K562 (cell line): Measurements from ENCODE around the gene CDK9. TPM values are rescaled to one million over a fixed set of nuclear protein-coding genes. Genes with fewer than 3 reads are reported as not detected.
A peak's percentile ranks its signal among the peaks of the same experiment; 100 is the strongest.

Source experiments
- ARHGAP35 ChIP-seq: fragments of 450-650 bp; IDR thresholded peaks from 2 replicates; pipeline ENCODE4 v1.6.1; 2018; ENCODE audit not compliant: partially characterized antibody
- BCOR ChIP-seq: fragments of 450-650 bp; IDR thresholded peaks from 2 replicates; pipeline ENCODE4 v1.6.1; 2016
- CCNT2 ChIP-seq: IDR thresholded peaks from 2 replicates; pipeline ENCODE4 v1.6.1; 2011; ENCODE audit warnings: borderline replicate concordance, low read depth, mild to moderate bottlenecking, moderate library complexity, mixed read lengths, low read length; ENCODE audit not compliant: insufficient read length; ENCODE audit errors: extremely low read depth
- MCM5 ChIP-seq: fragments of 450-650 bp; IDR thresholded peaks from 2 replicates; pipeline ENCODE4 v1.6.1; 2016; ENCODE audit warnings: low read depth
- RBM14 ChIP-seq: fragments of 200-400 bp; formaldehyde crosslinking; IDR thresholded peaks from 2 replicates; pipeline ENCODE4 v1.6.1; 2018; ENCODE audit warnings: low read depth, mild to moderate bottlenecking, low read length, moderate library complexity, borderline replicate concordance; ENCODE audit not compliant: insufficient read depth
- SMC3 ChIP-seq: conservative IDR thresholded peaks from 2 replicates; pipeline ENCODE4 v1.6.1; 2011; ENCODE audit warnings: low read depth, low read length, improper control_type of control experiment; ENCODE audit not compliant: insufficient read depth
- U2AF1 ChIP-seq: fragments of 200-400 bp; formaldehyde crosslinking; optimal IDR thresholded peaks from 2 replicates; pipeline ENCODE3; 2017; ENCODE audit warnings: mild to moderate bottlenecking, low read depth, low read length, moderate library complexity
- ZNF3 ChIP-seq: fragments of 250-450 bp; sonication (Bioruptor Pico); IDR thresholded peaks from 2 replicates; pipeline ENCODE4 v1.5.0; 2021; ENCODE audit warnings: mild to moderate bottlenecking, moderate library complexity
- ZNF586 ChIP-seq: fragments of 450-650 bp; formaldehyde crosslinking; conservative IDR thresholded peaks from 2 replicates; pipeline ENCODE4 v1.4.0; 2020; ENCODE audit warnings: mild to moderate bottlenecking, moderate library complexity
- ZNF644 ChIP-seq: fragments of 200-800 bp; sonication (Bioruptor generic); IDR thresholded peaks from 2 replicates; pipeline ENCODE4 v1.6.1; 2016; ENCODE audit warnings: low read depth, missing genetic modification characterization, missing compliant biosample characterization
- ZNF696 ChIP-seq: fragments of 250-450 bp; sonication (Bioruptor Pico); conservative IDR thresholded peaks from 2 replicates; pipeline ENCODE4 v1.4.0; 2020; ENCODE audit warnings: mild to moderate bottlenecking, moderate library complexity
- ZNF707 ChIP-seq: fragments of 250-450 bp; sonication (Bioruptor Pico); conservative IDR thresholded peaks from 2 replicates; pipeline ENCODE4 v1.8.0; 2022; ENCODE audit warnings: inconsistent platforms, mild to moderate bottlenecking, moderate library complexity
- polyA plus RNA-seq, 8 experiments: library from polyadenylated mRNA; depleted of rRNA in 4 of 8; stranded (reverse) in 5 of 8; unstranded in 3 of 8; fragments of >200 nt; fragmentation: Nextera tagmentation in 2 of 8; fragmentation: Illumina TruSeq in 1 of 8; extraction: Ambion mirVana in 2 of 8; extraction: Trizol in 1 of 8; gene quantifications; 2 replicates each; pipeline versions ENCODE4 v1.2.1 to v1.2.3, GENCODE V29; 2011 to 2014; ENCODE audit warnings: inconsistent platforms in 1 of 8, missing spikeins in 1 of 8
- total RNA-seq, 7 experiments: library from RNA; depleted of rRNA in 6 of 7; stranded (reverse); fragments of >200 nt in 6 of 7; fragmentation: Illumina TruSeq in 2 of 7; extraction: Trizol in 2 of 7; gene quantifications; 2 replicates each; pipeline versions ENCODE4 v1.2.1 to v1.2.3, GENCODE V29; 2011 to 2021; ENCODE audit warnings: low replicate concordance in 1 of 7
- TF ChIP-seq, protein P1 (sequence below): fragments of 450-650 bp; IDR thresholded peaks from 2 replicates; pipeline ENCODE4 v1.6.1; 2016; ENCODE audit warnings: mild to moderate bottlenecking, moderate library complexity
- TF ChIP-seq, protein P2 (sequence below): fragments of 250-450 bp; sonication (Bioruptor Pico); IDR thresholded peaks from 2 replicates; pipeline ENCODE4 v1.8.0; 2022; ENCODE audit warnings: inconsistent platforms

Gene CDK9
- total and polyA plus RNA-seq, 9 of the 15 experiments (the other 6 are each of a cell fraction or from before 2014, with no cell fraction given) = 4.2 to 78.6 (median 33.0) TPM

DNA sequence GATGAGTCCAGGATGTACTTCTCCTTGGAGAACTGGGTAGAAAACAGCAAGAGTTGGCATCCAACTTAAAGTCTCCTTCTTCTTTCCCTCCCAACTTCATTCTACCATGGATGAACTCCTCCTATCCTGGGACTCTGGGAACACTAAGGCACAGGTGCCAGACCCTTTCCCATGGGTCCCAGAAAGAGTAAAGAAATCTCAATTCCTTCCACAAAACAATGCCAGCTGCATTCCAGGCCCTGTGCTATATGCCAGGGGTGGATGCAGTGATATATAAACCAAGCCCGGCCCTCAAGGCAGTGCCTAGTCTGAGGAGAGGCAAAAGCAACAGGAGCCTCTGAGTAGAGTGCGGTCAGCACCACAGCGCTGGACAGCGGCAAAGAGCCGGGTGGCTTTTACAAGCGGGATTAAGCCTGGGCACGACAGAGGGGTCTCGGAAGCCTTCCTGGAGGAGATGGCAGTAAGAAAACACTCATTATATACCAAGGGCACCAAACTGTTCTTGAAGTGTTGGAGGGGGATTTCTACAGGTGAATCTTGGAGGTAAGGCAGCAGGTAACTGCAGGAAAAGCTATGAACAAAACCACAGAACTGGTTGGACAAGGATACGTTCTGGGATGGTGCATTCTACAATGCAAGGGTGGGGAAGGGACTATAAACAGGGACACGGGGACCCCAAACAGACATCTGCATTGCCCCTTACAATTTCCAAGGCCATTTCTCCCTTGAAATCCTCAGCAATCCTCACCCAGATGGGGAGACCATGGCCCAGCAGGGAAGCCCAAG is 34.4 kb upstream of the CDK9 start (continued):
- TF ChIP-seq, protein P1, sequence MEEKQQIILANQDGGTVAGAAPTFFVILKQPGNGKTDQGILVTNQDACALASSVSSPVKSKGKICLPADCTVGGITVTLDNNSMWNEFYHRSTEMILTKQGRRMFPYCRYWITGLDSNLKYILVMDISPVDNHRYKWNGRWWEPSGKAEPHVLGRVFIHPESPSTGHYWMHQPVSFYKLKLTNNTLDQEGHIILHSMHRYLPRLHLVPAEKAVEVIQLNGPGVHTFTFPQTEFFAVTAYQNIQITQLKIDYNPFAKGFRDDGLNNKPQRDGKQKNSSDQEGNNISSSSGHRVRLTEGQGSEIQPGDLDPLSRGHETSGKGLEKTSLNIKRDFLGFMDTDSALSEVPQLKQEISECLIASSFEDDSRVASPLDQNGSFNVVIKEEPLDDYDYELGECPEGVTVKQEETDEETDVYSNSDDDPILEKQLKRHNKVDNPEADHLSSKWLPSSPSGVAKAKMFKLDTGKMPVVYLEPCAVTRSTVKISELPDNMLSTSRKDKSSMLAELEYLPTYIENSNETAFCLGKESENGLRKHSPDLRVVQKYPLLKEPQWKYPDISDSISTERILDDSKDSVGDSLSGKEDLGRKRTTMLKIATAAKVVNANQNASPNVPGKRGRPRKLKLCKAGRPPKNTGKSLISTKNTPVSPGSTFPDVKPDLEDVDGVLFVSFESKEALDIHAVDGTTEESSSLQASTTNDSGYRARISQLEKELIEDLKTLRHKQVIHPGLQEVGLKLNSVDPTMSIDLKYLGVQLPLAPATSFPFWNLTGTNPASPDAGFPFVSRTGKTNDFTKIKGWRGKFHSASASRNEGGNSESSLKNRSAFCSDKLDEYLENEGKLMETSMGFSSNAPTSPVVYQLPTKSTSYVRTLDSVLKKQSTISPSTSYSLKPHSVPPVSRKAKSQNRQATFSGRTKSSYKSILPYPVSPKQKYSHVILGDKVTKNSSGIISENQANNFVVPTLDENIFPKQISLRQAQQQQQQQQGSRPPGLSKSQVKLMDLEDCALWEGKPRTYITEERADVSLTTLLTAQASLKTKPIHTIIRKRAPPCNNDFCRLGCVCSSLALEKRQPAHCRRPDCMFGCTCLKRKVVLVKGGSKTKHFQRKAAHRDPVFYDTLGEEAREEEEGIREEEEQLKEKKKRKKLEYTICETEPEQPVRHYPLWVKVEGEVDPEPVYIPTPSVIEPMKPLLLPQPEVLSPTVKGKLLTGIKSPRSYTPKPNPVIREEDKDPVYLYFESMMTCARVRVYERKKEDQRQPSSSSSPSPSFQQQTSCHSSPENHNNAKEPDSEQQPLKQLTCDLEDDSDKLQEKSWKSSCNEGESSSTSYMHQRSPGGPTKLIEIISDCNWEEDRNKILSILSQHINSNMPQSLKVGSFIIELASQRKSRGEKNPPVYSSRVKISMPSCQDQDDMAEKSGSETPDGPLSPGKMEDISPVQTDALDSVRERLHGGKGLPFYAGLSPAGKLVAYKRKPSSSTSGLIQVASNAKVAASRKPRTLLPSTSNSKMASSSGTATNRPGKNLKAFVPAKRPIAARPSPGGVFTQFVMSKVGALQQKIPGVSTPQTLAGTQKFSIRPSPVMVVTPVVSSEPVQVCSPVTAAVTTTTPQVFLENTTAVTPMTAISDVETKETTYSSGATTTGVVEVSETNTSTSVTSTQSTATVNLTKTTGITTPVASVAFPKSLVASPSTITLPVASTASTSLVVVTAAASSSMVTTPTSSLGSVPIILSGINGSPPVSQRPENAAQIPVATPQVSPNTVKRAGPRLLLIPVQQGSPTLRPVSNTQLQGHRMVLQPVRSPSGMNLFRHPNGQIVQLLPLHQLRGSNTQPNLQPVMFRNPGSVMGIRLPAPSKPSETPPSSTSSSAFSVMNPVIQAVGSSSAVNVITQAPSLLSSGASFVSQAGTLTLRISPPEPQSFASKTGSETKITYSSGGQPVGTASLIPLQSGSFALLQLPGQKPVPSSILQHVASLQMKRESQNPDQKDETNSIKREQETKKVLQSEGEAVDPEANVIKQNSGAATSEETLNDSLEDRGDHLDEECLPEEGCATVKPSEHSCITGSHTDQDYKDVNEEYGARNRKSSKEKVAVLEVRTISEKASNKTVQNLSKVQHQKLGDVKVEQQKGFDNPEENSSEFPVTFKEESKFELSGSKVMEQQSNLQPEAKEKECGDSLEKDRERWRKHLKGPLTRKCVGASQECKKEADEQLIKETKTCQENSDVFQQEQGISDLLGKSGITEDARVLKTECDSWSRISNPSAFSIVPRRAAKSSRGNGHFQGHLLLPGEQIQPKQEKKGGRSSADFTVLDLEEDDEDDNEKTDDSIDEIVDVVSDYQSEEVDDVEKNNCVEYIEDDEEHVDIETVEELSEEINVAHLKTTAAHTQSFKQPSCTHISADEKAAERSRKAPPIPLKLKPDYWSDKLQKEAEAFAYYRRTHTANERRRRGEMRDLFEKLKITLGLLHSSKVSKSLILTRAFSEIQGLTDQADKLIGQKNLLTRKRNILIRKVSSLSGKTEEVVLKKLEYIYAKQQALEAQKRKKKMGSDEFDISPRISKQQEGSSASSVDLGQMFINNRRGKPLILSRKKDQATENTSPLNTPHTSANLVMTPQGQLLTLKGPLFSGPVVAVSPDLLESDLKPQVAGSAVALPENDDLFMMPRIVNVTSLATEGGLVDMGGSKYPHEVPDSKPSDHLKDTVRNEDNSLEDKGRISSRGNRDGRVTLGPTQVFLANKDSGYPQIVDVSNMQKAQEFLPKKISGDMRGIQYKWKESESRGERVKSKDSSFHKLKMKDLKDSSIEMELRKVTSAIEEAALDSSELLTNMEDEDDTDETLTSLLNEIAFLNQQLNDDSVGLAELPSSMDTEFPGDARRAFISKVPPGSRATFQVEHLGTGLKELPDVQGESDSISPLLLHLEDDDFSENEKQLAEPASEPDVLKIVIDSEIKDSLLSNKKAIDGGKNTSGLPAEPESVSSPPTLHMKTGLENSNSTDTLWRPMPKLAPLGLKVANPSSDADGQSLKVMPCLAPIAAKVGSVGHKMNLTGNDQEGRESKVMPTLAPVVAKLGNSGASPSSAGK = no peak
- TF ChIP-seq ZNF586 (CRISPR knock-in tag) = no peak
- no peak for TF ChIP-seq ARHGAP35
- no peak for TF ChIP-seq CCNT2
- TF ChIP-seq RBM14 = no peak
- no peak for TF ChIP-seq ZNF696 (CRISPR knock-in tag)
- TF ChIP-seq BCOR = no peak
- TF ChIP-seq SMC3 = no peak
- TF ChIP-seq U2AF1 = no peak
- TF ChIP-seq ZNF3 (CRISPR knock-in tag) = no peak
- TF ChIP-seq, protein P2, sequence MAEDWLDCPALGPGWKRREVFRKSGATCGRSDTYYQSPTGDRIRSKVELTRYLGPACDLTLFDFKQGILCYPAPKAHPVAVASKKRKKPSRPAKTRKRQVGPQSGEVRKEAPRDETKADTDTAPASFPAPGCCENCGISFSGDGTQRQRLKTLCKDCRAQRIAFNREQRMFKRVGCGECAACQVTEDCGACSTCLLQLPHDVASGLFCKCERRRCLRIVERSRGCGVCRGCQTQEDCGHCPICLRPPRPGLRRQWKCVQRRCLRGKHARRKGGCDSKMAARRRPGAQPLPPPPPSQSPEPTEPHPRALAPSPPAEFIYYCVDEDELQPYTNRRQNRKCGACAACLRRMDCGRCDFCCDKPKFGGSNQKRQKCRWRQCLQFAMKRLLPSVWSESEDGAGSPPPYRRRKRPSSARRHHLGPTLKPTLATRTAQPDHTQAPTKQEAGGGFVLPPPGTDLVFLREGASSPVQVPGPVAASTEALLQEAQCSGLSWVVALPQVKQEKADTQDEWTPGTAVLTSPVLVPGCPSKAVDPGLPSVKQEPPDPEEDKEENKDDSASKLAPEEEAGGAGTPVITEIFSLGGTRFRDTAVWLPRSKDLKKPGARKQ (CRISPR knock-in tag) = no peak
- no peak for TF ChIP-seq ZNF707 (CRISPR knock-in tag)
- 0 out of 2 replicates have a peak, but pooled peaks have one; percentile 25 for TF ChIP-seq ZNF644
- no peak for TF ChIP-seq MCM5
